Activated T-helper 1 cell treated with Interleukin-2 at 50 U/mL for 16 hours (primary cell): ENCODE measurements around the gene COL2A1.

Source experiments
- DNase-seq: peaks from one replicate; pipeline ENCODE4 v3.0.0-alpha.2; 2020; ENCODE audit warnings: low read depth

Gene COL2A1

DNA sequence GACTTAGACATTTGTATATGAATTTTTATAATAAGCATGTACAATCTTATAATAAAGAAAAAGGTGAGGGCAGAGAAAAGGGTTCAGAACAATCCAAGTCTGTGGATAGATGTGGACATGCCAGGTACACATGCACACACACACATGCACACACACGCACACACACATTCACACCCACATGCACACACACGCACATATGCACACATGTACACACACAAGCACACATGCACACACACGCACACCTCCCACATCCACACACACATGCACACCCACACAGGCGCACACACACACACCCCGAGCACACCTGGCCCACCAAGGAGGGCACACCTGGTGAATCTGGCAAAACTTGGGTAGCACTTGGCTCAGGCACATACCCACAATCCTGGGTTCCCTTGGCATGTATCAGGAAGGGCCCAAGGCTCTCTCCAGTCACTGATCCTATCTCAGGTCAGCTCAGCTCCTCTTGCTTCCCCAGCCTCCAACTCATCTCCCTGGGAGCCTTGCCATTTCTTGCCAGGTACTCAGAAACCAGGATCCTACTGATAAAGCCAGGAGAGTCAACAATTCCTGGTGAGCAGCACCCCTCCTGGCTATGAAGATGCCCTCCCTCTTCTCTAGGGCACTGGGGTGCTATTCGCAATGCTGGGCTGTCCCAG, 59.5 kb downstream of the COL2A1 start:
- no peak for DNase-seq

DNA sequence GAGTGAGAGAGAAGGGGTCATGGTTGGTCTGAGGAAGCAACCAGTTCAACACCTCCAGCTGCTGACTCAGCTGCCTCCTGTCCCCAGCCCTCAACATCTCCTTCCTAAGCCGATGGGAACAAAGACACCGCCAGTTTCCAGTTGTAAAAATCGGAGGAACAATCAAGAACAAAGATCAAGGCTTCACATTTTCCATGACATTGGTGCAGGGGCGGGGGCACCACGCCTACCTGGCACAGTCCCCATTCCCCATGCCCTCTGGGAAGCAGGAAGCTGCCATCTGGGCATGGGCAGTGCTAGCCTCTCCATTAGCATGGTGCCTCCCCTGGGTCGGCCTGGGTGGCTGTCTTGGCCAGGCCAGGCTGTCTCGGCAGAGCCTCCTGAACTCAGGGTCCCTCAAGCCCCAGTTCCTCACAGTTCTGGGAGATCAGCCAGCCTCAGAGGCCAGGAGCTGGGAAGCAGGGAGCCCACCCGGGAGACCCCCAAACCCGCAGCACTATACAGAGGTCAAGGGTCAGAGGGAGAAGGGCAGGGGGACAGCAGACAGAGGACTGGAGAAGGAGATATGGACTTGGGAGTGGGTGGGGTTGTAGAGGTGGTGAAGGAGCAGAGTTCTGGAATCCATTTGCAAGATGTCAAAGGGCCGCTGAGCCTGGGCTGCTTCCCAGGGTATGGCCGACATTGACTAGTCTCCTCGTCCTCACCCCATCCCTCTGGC, 60.5 kb downstream of the COL2A1 start:
- DNase-seq, result no peak

DNA sequence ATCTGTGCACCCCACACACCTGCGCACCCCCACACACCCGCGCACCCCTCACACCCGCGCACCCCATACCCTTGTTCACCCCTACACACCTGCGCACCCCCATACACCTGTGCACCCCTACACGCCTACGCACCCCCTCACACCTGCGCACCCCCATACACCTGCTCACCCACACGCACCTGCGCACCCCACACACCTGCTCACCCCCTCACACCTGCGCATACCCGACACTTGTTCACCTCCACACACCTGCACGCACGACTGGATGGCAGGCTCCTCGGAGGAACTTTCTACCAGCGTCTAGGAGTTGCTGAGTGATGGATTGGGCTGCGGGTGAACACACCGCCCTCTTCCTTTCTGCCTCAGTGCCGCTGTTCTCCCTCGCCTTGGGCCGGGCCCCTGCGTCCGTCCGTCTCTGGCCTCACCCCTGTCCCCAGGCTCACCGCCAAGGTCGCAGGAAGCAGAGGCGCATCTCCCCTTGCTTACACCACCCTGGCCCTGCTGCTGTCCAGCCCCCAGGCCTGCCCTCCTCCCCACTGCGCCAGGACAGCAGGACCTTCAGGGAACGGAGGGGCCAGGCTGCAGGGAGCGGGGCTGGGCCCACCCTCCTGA, 61.6 kb downstream of the COL2A1 start:
- DNase-seq, result no peak

DNA sequence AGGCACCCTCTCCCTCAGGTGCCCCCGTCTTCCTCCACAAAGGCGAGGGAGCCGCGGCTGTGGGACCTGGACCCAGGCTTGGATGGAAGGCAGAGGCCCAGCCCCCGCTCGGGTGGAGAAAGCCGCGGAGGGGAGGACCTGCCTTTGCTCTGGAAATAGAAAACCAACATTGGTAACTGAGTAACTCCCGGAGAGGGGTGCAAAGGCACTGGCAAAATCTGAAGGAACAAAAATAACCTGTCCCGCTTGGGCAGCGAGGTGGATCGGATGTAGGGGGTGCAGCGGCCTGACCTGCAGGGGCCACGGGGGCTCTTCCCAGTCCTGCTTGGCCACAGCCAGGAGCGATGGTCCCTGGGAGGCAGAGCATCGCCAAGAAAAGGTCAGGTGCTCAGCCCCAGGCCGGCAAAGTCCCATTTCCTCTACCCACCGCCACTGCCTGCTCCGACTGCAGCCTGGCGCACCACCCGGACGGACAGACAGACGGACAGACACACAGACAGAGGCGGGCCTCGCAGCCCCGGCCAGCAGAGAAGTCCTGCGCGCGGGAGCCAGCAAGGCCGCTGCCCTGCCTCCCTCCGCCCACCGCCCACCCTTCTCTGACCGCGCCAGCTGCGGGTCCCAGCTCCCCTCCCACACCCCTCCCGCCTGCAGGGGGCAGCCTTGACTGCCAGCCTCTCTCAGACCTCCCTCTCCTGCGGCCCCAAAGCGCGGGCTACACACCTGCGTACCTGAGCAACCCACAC, 62.2 kb downstream of the COL2A1 start:
- no peak for DNase-seq

DNA sequence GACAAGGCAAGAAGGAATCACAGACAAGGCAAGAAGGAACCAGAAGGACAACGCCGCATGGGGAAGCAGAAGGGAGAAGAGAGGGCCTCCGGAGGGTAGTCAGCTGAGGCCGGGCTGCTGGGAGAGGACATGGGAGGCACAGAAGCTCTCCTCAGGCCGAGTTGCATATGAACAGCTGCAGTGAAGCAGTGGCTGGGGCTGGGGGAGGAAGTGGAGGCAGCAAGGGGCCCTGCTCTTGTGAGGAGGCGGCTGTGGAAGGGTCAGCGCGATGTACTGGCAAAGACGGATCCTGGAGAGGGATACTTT, 62.8 kb downstream of the COL2A1 start:
- no peak for DNase-seq

DNA sequence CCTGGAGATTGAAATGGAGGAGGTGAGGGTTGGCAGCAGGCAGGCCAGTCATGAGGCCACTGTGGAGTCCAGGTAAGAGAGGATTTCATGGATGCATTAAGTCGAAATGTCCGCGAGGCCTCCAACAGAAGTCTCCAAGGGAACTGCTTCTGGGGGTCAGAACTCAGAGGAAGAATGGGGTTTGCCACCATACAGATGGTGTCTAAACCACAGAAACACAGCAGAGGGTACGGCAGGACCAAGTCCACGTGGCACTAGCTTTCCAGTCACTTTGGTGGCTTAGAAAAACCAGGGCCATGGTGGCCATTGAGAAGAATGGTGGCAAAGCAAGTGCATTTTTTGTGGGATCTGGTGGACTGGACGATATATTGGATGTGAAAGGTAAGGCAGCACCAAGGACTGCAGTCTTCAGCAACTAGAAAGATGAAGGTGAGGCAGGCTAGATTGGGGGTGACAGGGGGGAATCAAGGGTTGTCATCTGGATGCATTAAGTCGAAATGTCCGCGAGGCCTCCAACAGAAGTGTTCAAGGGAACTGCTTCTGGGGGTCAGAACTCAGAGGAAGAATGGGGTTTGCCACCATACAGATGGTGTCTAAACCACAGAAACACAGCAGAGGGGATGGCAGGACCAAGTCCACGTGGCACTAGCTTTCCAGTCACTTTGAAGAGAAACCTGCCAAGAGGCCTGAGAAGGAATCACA, 63.4 kb downstream of the COL2A1 start:
- no peak for DNase-seq

DNA sequence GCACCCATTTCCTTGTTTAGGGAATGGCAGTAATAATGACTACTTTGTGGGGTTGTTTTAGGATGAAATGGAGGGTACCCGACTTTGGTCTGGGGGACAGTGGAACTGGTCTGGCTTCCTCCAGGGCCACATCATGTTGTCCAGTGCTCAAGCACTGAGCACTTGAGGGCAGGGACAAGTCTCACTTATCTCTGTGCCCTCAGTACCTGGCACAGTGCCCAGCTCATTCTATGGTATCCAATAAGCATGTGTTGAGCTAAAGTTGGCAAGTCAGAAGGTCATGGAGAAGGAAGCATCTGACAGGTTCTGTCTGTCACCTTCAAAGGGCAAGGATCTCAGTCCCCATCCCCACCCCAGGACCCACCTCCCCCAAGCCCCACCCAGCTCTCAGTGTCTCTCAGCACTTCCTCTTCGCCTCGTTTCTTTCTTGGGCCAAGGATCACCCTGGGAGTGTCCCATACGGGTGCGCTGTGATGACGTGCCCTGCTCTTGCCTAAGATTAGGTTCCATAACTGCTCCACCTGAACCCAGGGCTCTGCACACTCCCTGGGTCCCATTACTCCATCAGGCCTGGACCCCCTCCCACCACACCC, 65.2 kb downstream of the COL2A1 start:
- DNase-seq, result no peak

DNA sequence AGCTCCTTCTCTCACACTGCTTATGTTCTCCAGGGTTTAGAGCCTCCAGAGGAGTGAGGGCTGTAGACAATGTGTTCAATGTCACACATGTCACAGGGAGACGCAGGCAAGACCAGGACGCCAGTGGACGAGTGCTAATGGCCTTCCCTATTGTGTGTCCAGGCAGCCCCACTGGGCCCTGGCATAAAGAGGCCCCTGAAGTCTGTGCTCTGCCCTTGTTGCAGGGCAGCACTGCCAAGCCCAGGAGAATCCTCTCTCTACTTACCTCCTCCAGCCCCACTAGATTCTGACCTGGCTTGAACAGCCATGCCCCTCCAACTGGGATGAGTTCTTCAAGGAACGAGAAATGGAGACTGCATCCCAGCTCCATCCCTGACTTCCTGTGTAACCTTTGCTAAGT, 65.7 kb downstream of the COL2A1 start:
- DNase-seq, result no peak

DNA sequence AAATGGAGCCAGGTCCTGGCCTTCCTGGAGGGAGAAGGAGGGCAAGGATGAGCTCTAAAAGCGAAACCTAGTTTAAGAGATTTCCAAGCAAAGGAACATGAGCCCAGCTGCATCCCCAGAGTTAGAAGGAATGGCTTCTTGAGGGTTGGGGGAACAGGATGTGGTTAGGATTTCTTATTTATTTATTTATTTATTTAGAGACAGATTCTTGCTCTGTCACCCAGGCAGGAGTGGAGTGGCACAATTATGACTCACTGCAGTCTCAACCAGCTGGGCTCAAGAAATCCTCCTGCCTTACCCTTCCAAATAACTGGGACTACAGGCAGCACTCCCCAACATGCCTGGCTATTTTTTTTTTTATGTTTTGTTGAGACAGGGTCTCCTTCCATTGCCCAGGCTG, 66.2 kb downstream of the COL2A1 start:
- no peak for DNase-seq

DNA sequence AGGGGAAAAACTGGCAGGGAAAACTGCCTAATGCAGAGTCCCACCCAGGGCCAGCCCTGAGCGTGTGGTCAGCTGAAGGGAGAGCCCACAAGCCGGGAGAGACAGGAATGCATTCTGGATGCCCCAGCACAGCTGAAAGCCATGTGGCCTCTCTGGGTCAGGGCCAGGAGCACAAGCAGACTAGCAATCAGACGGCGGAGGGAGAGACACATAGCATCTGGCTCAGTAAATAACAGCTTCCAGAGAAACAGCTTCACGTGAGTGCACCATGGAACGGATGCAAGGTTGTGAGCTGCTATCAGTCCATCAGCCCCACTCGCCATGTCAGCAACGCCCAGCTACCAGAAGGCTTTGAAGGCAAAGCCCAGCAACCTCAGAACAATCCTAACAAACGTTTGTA, 69.1 kb downstream of the COL2A1 start:
- DNase-seq, result no peak

DNA sequence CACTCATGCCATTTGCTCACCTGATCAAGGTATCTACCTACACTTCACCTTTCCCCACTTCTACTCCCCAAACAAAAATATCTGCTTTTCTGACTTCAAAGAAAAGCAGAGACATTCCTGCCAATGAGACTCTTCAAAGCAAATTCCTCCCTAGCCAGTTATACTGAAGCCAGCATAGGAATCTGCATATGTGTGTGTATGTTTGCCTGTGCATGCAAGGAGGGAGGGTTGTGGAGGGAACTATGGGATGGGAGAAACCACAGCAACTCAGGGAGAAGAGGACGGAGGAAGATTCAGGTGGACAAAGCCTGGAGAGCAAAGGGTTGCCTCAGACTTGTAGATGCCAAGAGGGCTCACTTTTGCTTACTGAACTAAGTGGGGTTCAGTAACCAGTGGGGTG, 73.1 kb downstream of the COL2A1 start:
- no peak for DNase-seq

DNA sequence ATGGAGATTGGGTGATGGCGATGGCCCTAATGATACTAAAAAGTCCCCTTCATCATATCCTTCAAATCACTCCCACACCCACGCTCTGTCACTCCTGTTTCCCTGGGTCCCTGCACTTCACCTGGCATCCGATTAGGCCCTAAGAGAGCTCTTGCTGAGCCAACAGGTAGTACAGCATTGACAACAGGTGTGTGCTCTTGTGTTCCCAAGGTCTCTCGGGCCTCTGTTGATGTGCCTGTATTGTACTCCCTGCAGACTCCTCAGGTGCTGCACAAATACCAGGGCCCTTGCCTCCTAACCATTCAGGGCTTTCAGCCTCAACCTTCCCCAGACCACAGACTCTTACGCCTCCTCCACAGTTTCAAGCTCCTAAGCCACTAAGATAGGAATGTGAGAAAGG, 73.6 kb downstream of the COL2A1 start:
- DNase-seq, result no peak

DNA sequence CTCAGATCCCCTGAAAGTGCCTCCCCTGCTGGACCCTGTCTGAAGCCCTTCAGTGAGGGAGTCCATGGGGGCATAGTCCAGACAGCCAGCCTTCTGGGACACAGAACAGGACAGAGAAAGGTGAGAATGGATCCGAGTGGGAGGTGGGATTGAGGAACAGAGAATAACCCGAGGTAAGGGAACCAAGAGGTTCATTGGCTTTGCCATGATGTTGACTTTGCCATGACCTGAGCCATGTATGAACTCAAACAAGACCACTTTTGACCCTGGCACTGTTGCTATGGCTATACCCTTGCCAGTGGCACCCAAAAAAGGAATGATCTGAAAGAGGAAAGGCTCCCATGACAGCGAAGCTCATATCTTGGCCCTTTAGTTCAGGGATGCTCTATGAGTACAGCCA, 76.9 kb downstream of the COL2A1 start:
- DNase-seq, result no peak
